WERI-Rb-1 (cell line): ENCODE measurements around the gene DDI2.
A peak's percentile ranks its signal among the peaks of the same experiment; 100 is the strongest.

Experiments
- DNase-seq: peaks from one replicate; pipeline ENCODE4 v3.0.0-alpha.2; 2020
- H3K27ac ChIP-seq: fragments of 250-450 bp; sonication (Bioruptor Pico); 2 replicates; pipeline ENCODE4 v1.5.1; 2020; ENCODE audit warnings: mild to moderate bottlenecking, moderate library complexity
- H3K27me3 ChIP-seq: fragments of 250-450 bp; sonication (Bioruptor Pico); 2 replicates; pipeline ENCODE4 v1.5.1; 2021; ENCODE audit warnings: mild to moderate bottlenecking, low read depth, moderate library complexity; ENCODE audit not compliant: insufficient read depth, severe bottlenecking
- H3K36me3 ChIP-seq: fragments of 250-450 bp; sonication (Bioruptor Pico); 2 replicates; pipeline ENCODE4 v1.5.1; 2020; ENCODE audit warnings: mild to moderate bottlenecking, moderate library complexity
- H3K4me3 ChIP-seq: 2 replicates; pipeline ENCODE4 v1.5.1; 2011; ENCODE audit warnings: low read depth, mild to moderate bottlenecking, control low read depth, low read length
- H3K9me3 ChIP-seq: fragments of 250-450 bp; sonication (Bioruptor Pico); 2 replicates; pipeline ENCODE4 v1.5.1; 2021; ENCODE audit warnings: mild to moderate bottlenecking, moderate library complexity; ENCODE audit not compliant: severe bottlenecking
- TF ChIP-seq, protein P1 (sequence below): IDR thresholded peaks from 2 replicates; pipeline ENCODE4 v1.5.1; 2011; ENCODE audit warnings: low read depth, mild to moderate bottlenecking, control low read depth, inconsistent platforms, low read length

DDI2 gene

DNA sequence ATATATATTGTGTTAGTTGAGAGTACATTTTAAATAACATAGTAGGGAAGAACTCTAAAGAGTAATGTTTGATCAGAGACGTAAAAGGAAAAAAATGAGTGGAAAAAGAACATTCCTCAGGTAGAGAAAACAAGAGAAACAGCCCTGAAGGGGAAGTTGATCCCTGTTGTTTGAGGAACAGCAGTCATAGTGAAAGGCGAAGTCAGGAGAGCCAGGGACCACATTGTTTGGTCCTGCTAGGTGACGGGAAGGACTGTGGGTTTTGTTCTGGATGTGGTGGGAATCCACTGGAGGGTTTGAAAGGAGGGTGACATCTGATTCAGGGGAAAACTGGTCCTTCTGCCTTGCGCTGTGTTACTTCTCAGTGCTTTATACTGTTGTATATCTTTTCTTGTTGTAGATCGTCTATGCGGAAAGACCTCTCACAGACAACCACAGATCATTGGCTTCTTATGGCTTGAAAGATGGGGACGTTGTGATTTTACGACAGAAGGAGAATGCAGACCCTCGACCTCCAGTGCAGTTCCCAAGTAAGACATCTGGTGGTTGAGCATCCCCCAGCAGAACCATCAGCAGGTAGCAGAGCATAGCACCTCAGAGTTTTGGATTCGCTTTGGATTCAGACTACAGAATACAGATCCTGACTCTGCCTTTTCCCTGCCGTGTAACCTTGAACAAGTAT, 9.2 kb downstream of the DDI2 start:
- Histone ChIP-seq H3K27me3 (no peaks in the 10 kb centered on the region), H3K36me3 (peaks cover 47% of the 10 kb centered on the region), H3K4me3 (no peak overlapping the region), H3K9me3 (no peaks in the 10 kb centered on the region), H3K27ac (no peak overlapping the region)
- TF ChIP-seq, protein P1, sequence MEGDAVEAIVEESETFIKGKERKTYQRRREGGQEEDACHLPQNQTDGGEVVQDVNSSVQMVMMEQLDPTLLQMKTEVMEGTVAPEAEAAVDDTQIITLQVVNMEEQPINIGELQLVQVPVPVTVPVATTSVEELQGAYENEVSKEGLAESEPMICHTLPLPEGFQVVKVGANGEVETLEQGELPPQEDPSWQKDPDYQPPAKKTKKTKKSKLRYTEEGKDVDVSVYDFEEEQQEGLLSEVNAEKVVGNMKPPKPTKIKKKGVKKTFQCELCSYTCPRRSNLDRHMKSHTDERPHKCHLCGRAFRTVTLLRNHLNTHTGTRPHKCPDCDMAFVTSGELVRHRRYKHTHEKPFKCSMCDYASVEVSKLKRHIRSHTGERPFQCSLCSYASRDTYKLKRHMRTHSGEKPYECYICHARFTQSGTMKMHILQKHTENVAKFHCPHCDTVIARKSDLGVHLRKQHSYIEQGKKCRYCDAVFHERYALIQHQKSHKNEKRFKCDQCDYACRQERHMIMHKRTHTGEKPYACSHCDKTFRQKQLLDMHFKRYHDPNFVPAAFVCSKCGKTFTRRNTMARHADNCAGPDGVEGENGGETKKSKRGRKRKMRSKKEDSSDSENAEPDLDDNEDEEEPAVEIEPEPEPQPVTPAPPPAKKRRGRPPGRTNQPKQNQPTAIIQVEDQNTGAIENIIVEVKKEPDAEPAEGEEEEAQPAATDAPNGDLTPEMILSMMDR, result no peak
- no peak for DNase-seq

DNA sequence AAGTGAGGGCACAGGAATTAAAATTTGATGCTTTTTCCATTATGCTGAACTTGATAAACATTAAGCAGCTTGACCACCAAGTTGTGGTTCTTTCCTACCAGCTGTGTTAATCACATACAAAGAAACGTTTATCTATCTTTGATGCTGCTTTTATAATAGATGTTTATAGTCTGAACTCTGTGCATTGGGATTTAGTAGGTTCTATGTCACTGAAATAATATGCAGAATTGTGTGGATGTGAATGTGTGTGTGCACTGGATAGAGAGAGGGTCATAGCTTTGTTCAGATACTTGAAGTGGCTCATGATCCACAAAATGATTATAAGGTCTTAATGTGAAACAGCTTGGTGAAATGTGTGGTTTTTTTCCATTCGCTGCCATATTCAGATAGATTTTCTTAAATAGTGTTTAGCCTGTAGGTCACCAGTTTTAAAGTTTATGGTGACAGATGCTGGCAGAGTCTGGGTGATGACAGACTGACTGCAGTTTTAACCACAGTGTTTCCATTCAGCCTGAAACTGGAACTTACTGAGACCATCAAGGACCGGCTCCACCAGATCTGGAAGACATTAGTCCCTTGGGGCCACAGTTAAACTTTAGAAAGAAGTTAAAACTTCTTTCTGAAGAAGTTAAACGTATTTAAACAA, 10.2 kb downstream of the DDI2 start:
- Histone ChIP-seq H3K27me3 (no peaks in the 10 kb centered on the region), H3K36me3 (peaks cover 57% of the 10 kb centered on the region), H3K9me3 (no peaks in the 10 kb centered on the region), H3K27ac (no peak overlapping the region; the same call in 1 of the 2 replicates), H3K4me3 (no peak overlapping the region)
- DNase-seq, result no peak
- TF ChIP-seq, protein P1, result no peak

DNA sequence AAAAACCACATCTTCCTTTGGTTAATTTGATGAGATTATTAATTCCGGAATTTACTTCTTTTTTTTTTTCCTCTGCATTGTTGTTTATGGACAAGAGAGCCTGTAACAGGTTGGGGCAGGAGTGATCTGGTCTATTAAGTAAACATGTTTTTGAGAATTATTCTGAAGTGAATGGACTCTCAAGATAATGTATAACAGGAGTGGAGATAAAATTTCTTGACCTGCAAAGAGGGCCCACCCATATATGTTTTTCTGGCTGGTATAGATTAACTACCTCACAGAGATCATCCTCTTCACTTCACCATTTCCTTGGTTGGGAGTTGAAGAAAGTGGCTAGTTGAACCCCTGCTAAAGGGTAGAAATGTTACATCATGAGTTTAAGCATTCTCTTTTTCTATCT, 10.7 kb downstream of the DDI2 start:
- TF ChIP-seq, protein P1, result no peak
- H3K9me3 ChIP-seq, result no peaks in the 10 kb centered on the region

DNA sequence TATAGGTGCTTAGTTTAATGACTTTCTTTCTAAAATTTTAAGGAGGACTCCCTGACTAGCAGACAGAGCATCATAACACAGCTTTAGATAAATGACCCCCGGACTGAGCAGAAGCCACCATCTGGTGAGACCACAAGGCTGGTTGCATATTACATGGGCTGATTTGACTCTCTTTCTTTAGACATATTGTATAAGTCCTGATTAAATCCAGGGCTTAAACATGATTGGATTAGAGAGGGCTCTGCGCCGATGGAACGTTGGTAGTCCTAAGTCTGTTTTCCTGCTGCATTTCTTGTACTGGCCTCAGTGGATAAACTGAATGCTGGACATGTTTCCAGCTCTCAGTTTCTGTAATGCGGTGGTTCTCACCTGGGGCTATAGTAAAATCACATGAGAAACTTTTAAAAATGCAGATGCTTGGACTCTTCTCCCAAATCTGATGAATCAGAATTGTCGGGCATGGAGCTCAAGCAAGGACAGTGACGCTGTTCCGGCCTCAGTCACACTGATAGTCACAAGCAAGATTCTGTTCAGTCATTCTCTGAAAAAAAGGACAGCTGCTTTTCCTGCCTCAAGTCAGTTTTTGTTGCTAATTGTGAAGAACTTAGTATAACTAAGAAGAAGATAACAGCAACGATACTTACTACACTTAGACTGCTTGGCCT, 16.6 kb downstream of the DDI2 start:
- Histone ChIP-seq H3K4me3 (peak overlapping the region; percentile 10; the same call in 1 of the 2 replicates), H3K27me3 (no peaks in the 10 kb centered on the region), H3K27ac (peak overlapping the region; percentile 72), H3K9me3 (no peaks in the 10 kb centered on the region), H3K36me3 (peaks cover 85% of the 10 kb centered on the region)
- TF ChIP-seq, protein P1, result no peak
- peak; percentile 75 for DNase-seq

More for the DNA sequence above, 10.7 kb downstream of the DDI2 start:
- Histone ChIP-seq H3K27me3 (no peaks in the 10 kb centered on the region), H3K27ac (peak overlapping the region; percentile 10; the same call in 1 of the 2 replicates), H3K4me3 (no peak overlapping the region), H3K36me3 (peaks cover 59% of the 10 kb centered on the region)
- DNase-seq, result no peak

DNA sequence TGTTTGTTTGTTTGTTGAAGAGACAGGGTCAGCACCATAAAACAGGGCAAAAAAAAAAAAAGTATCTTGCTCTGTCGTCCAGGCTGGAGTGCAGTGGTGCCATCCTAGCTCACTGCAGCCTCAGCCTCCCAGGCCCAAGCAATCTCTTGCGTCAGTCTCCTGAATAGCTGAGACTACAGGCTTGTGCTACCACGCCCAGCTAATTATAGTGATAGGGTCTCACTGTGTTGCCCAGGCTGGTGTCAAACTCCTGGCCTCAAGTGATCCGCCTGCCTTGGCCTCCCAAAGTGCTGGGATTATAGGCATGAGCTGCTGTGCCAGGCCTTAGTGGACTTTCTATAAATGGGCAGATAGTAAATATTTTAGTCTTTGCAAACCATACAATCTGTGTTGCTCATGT, 19.2 kb downstream of the DDI2 start:
- H3K27me3 ChIP-seq, result no peaks in the 10 kb centered on the region
- H3K27ac ChIP-seq, result no peak overlapping the region
- no peak overlapping the region for H3K4me3 ChIP-seq
- TF ChIP-seq, protein P1, result no peak
- no peaks in the 10 kb centered on the region for H3K9me3 ChIP-seq
- peaks cover 86% of the 10 kb centered on the region for H3K36me3 ChIP-seq
- DNase-seq, result no peak
